H9 (cell line): ENCODE measurements around the gene TEX11. TPM values are rescaled to one million over a fixed set of nuclear protein-coding genes. Genes with fewer than 3 reads are reported as not detected.

ENCODE experiments used
- DNase-seq: peaks from one replicate; pipeline ENCODE4 v3.0.0-alpha.2; 2017
- H2AFZ ChIP-seq: one replicate; pipeline ENCODE4 v1.6.1; 2013; ENCODE audit warnings: mild to moderate bottlenecking, low read length, control low read depth, moderate library complexity
- H2AK5ac ChIP-seq: 2 replicates; pipeline ENCODE4 v1.6.1; 2013; ENCODE audit warnings: low read length, control low read depth, mixed read lengths; ENCODE audit not compliant: insufficient read length
- H2BK120ac ChIP-seq: one replicate; pipeline ENCODE4 v1.6.1; 2013; ENCODE audit warnings: low read depth, mild to moderate bottlenecking, low read length, control low read depth, inconsistent platforms; ENCODE audit not compliant: poor library complexity, severe bottlenecking
- H2BK12ac ChIP-seq: 2 replicates; pipeline ENCODE4 v1.6.1; 2013; ENCODE audit warnings: low read length, control low read depth, mixed read lengths, low read depth; ENCODE audit not compliant: insufficient read length
- H2BK15ac ChIP-seq: 2 replicates; pipeline ENCODE4 v1.6.1; 2013; ENCODE audit warnings: low read depth, low read length, control low read depth
- H2BK20ac ChIP-seq: one replicate; pipeline ENCODE4 v1.6.1; 2013; ENCODE audit warnings: low read depth, mild to moderate bottlenecking, low read length, control low read depth, inconsistent platforms; ENCODE audit not compliant: poor library complexity, severe bottlenecking
- H2BK5ac ChIP-seq: 2 replicates; pipeline ENCODE4 v1.6.1; 2013; ENCODE audit warnings: low read length, control low read depth, mixed read lengths; ENCODE audit not compliant: insufficient read length
- H3K14ac ChIP-seq: 2 replicates; pipeline ENCODE4 v1.6.1; 2013; ENCODE audit warnings: low read length, control low read depth; ENCODE audit not compliant: insufficient read depth
- H3K18ac ChIP-seq: 2 replicates; pipeline ENCODE4 v1.6.1; 2013; ENCODE audit warnings: low read depth, mild to moderate bottlenecking, mixed read lengths, low read length, control low read depth; ENCODE audit not compliant: insufficient read length
- H3K23ac ChIP-seq: 2 replicates; pipeline ENCODE4 v1.6.1; 2013; ENCODE audit warnings: low read length, control low read depth, mixed read lengths, low read depth; ENCODE audit not compliant: insufficient read length
- H3K23me2 ChIP-seq: 2 replicates; pipeline ENCODE4 v1.6.1; 2013; ENCODE audit warnings: low read depth, mild to moderate bottlenecking, mixed read lengths, low read length, control low read depth; ENCODE audit not compliant: insufficient read length, poor library complexity, severe bottlenecking
- H3K27ac ChIP-seq: 2 replicates; pipeline ENCODE4 v1.5.1; 2013; ENCODE audit warnings: low read length, control low read depth, mixed read lengths, low read depth; ENCODE audit not compliant: insufficient read length
- H3K27me3 ChIP-seq: 2 replicates; pipeline ENCODE4 v1.6.1; 2013; ENCODE audit warnings: low read length, control low read depth, inconsistent platforms; ENCODE audit not compliant: insufficient read depth
- H3K4ac ChIP-seq: 2 replicates; pipeline ENCODE4 v1.6.1; 2013; ENCODE audit warnings: low read depth, mild to moderate bottlenecking, control low read depth, inconsistent platforms, low read length, moderate library complexity
- H3K4me1 ChIP-seq: 2 replicates; pipeline ENCODE4 v1.6.1; 2013; ENCODE audit warnings: low read length, control low read depth, inconsistent platforms; ENCODE audit not compliant: insufficient read depth
- H3K4me2 ChIP-seq: 2 replicates; pipeline ENCODE4 v1.6.1; 2013; ENCODE audit warnings: low read length, control low read depth, mixed read lengths; ENCODE audit not compliant: insufficient read length, insufficient read depth
- H3K56ac ChIP-seq: 2 replicates; pipeline ENCODE4 v1.6.1; 2013; ENCODE audit warnings: low read depth, mild to moderate bottlenecking, mixed read lengths, low read length, control low read depth; ENCODE audit not compliant: insufficient read length
- H3K79me1 ChIP-seq: 2 replicates; pipeline ENCODE4 v1.6.1; 2013; ENCODE audit warnings: low read depth, mild to moderate bottlenecking, moderate library complexity, low read length, control low read depth, inconsistent platforms; ENCODE audit not compliant: insufficient read depth, poor library complexity, severe bottlenecking
- H3K79me2 ChIP-seq: 2 replicates; pipeline ENCODE4 v1.6.1; 2013; ENCODE audit warnings: low read length, control low read depth, inconsistent platforms; ENCODE audit not compliant: insufficient read depth
- H3K9ac ChIP-seq: 2 replicates; pipeline ENCODE4 v1.6.1; 2013; ENCODE audit warnings: low read length, control low read depth, mixed read lengths; ENCODE audit not compliant: insufficient read length; ENCODE audit errors: extremely low read depth
- H3K9me3 ChIP-seq: one replicate; pipeline ENCODE4 v1.6.1; 2013; ENCODE audit warnings: low read depth, low read length, inconsistent platforms; ENCODE audit not compliant: control insufficient read depth
- H3T11ph ChIP-seq: one replicate; pipeline ENCODE4 v1.6.1; 2013; ENCODE audit warnings: mild to moderate bottlenecking, low read length, control low read depth, inconsistent platforms
- H4K20me1 ChIP-seq: one replicate; pipeline ENCODE4 v1.6.1; 2013; ENCODE audit not compliant: control insufficient read depth, insufficient read length, insufficient read depth
- H4K5ac ChIP-seq: 2 replicates; pipeline ENCODE4 v1.6.1; 2013; ENCODE audit warnings: low read depth, mild to moderate bottlenecking, mixed read lengths, low read length, control low read depth; ENCODE audit not compliant: insufficient read length
- H4K8ac ChIP-seq: replicated peaks from 2 replicates; pipeline ENCODE4 v1.6.1; 2013; ENCODE audit warnings: low read length, control low read depth, mixed read lengths, low read depth; ENCODE audit not compliant: insufficient read length
- H4K91ac ChIP-seq: 2 replicates; pipeline ENCODE4 v1.6.1; 2013; ENCODE audit warnings: low read depth, mild to moderate bottlenecking, moderate library complexity, mixed read lengths, low read length, control low read depth; ENCODE audit not compliant: insufficient read length
- H3K27ac Mint-ChIP-seq, 3 experiments: 2 replicates in 2 of 3; 3 replicates in 1 of 3; pipeline ENCODE4 v1.8.0; 2020 to 2021; ENCODE audit warnings: mixed read lengths in 3 of 3, mild to moderate bottlenecking in 1 of 3, moderate library complexity in 1 of 3
- H3K27me3 Mint-ChIP-seq: 2 replicates; pipeline ENCODE4 v1.8.0; 2021; ENCODE audit warnings: low read depth, mild to moderate bottlenecking, moderate library complexity, mixed read lengths
- H3K36me3 Mint-ChIP-seq, 3 experiments: 2 replicates in 2 of 3; 3 replicates in 1 of 3; pipeline ENCODE4 v1.8.0; 2020 to 2021; ENCODE audit warnings: low read depth in 3 of 3, mixed read lengths in 3 of 3; ENCODE audit not compliant: insufficient read depth in 1 of 3
- H3K4me1 Mint-ChIP-seq, 2 experiments: 2 replicates each; pipeline ENCODE4 v1.8.0; 2020; ENCODE audit warnings: mixed read lengths in 2 of 2
- H3K4me3 Mint-ChIP-seq, 2 experiments: 2 replicates in 1 of 2; 3 replicates in 1 of 2; pipeline ENCODE4 v1.8.0; 2020 to 2021; ENCODE audit warnings: mild to moderate bottlenecking in 2 of 2, mixed read lengths in 2 of 2, moderate library complexity in 1 of 2
- H3K9me3 Mint-ChIP-seq, 2 experiments: 2 replicates in 1 of 2; 3 replicates in 1 of 2; pipeline ENCODE4 v1.8.0; 2020; ENCODE audit warnings: mild to moderate bottlenecking in 2 of 2, mixed read lengths in 2 of 2, moderate library complexity in 1 of 2
- WGBS: extraction: QIAGEN DNeasy Blood & Tissue Kit; methylation state at CpG from one replicate; pipeline ENCODE4 v1.1.7; 2013; ENCODE audit warnings: missing lambda C conversion rate, low lambda C conversion rate, mixed read lengths; ENCODE audit not compliant: insufficient read length; ENCODE audit errors: extremely low coverage; 5-methylcytosine and 5-hydroxymethylcytosine counted together
- total RNA-seq: library from RNA; stranded (reverse); gene quantifications from 2 replicates; pipeline ENCODE4 v1.2.1, GENCODE V29; 2021
- TF ChIP-seq, protein P1 (sequence below): fragments of 200-600 bp; sonication (generic); conservative IDR thresholded peaks from 3 replicates; pipeline ENCODE4 v1.8.0; 2021; ENCODE audit warnings: antibody characterized with exemption, mild to moderate bottlenecking

TEX11 gene
- total RNA-seq, 1 experiment from 2014 or later = 0.22 TPM

GRCh38 chrX:70479922-70480659 is 428.4 kb downstream of the TEX11 start:
- peaks cover 6% of the 10 kb centered on the region for H3K79me1 ChIP-seq
- no peaks in the 10 kb centered on the region for H3K27me3 ChIP-seq
- peaks cover 22 to 45% (median 33%) of the 10 kb centered on the region in 3 experiments for H3K36me3 Mint-ChIP-seq
- peaks cover 75 to 87% of the 10 kb centered on the region in 2 experiments for H3K4me1 Mint-ChIP-seq
- no peak overlapping the region for H4K91ac ChIP-seq
- no peak overlapping the region for H3K14ac ChIP-seq
- H3K27ac Mint-ChIP-seq = peak overlapping the region in 2 of 3 experiments; percentile 10 to 77; a peak in 2 of 7 replicates
- H3K9me3 ChIP-seq = peaks cover 34% of the 10 kb centered on the region
- no peak overlapping the region for H2BK5ac ChIP-seq
- H3K23ac ChIP-seq = no peak overlapping the region
- H2BK20ac ChIP-seq = no peak overlapping the region
- H2BK120ac ChIP-seq = no peak overlapping the region
- no peak overlapping the region for H3K4ac ChIP-seq
- no peak overlapping the region for H2AFZ ChIP-seq
- WGBS = no CpG with 5 or more reads among the region's 6 CpGs
- H3K4me2 ChIP-seq = no peak overlapping the region
- TF ChIP-seq, protein P1, sequence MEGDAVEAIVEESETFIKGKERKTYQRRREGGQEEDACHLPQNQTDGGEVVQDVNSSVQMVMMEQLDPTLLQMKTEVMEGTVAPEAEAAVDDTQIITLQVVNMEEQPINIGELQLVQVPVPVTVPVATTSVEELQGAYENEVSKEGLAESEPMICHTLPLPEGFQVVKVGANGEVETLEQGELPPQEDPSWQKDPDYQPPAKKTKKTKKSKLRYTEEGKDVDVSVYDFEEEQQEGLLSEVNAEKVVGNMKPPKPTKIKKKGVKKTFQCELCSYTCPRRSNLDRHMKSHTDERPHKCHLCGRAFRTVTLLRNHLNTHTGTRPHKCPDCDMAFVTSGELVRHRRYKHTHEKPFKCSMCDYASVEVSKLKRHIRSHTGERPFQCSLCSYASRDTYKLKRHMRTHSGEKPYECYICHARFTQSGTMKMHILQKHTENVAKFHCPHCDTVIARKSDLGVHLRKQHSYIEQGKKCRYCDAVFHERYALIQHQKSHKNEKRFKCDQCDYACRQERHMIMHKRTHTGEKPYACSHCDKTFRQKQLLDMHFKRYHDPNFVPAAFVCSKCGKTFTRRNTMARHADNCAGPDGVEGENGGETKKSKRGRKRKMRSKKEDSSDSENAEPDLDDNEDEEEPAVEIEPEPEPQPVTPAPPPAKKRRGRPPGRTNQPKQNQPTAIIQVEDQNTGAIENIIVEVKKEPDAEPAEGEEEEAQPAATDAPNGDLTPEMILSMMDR = no peak
- no peak overlapping the region for H2BK12ac ChIP-seq
- H3K27me3 Mint-ChIP-seq = no peaks in the 10 kb centered on the region
- peak; percentile 36 for DNase-seq
- H3K4me1 ChIP-seq = peaks cover 12% of the 10 kb centered on the region; the same call in 1 of the 2 replicates
- H3T11ph ChIP-seq = no peak overlapping the region
- H2AK5ac ChIP-seq = no peak overlapping the region
- peak overlapping the region in 1 of 2 experiments; percentile 38; a peak in 2 of 5 replicates for H3K4me3 Mint-ChIP-seq
- no peaks in the 10 kb centered on the region for H3K23me2 ChIP-seq
- no peak overlapping the region for H3K27ac ChIP-seq
- no peak overlapping the region for H2BK15ac ChIP-seq
- H4K8ac ChIP-seq = no peak overlapping the region
- H3K56ac ChIP-seq = no peak overlapping the region
- H3K9me3 Mint-ChIP-seq = peaks cover 62 to 71% of the 10 kb centered on the region in 2 experiments
- no peak overlapping the region for H3K18ac ChIP-seq
- no peaks in the 10 kb centered on the region for H4K20me1 ChIP-seq
- no peak overlapping the region for H3K9ac ChIP-seq
- H3K79me2 ChIP-seq = no peaks in the 10 kb centered on the region
- no peak overlapping the region for H4K5ac ChIP-seq
